ENCODE data around the gene CTPS1.

The CTPS1 gene

GRCh38 chr1:41024953-41025352 lies 45.5 kb downstream of the CTPS1 start:
- Histone ChIP-seq H3K4me3 (replicated peaks; ENCODE audit: insufficient read depth, low read length) (no peak overlapping the region), H3K27ac (replicated peaks) (no peak overlapping the region)
- DNase-seq (ENCODE audit: low read depth in 1 of 2, low spot score in 1 of 2), result no peak

DNA sequence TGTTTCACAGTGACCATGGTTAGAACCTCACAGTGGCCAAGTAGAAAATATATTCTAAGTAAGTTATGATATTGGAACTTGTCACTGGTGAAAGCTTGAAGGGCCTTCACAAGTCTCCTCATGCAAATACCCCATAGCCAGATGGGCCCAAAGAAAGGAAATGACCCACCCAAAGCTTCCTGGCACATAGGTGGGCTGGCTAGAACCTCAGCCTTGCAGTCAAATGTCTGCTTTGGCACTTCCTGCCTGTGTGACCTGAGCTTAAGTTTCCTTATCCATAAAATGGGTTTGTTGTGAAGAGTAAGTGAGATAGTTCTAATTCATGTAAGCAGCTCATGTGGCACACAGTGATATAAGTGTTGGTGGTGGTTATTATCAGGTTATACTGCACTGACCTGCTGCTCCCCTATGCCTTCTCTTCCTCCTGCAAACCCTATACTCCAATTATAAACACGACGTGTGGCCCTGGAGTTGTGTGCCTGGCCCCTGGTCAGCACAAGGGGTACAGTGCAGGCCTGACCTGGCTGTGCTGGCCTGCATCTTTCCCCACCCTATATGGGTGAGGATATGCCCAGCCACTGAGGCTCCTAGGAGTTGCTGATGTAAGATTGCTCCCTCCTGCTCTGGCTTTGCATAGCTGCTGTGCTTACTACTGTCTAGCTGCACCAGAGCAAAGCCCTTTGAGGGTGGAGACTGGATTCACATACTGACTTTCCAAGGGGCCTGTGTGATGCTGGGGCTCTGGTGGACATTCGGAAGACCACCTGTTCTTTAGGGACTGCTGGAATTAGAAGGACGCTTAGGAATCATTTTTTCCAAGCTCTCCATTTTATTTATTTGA lies 46.7 kb downstream of the CTPS1 start:
- Histone ChIP-seq H3K4me3 (replicated peaks; ENCODE audit: insufficient read depth, low read length) (no peak overlapping the region), H3K27ac (replicated peaks) (no peak overlapping the region), H3K27me3 (ENCODE audit: insufficient read depth, poor library complexity, severe bottlenecking) (no peaks in the 10 kb centered on the region)
- no peak for TF ChIP-seq GABPA (IDR thresholded peaks at IDR 0.05; ENCODE audit: low read depth)
- TF ChIP-seq POLR2AphosphoS5 (IDR thresholded peaks at IDR 0.05; ENCODE audit: low read depth), result peak; percentile 65; the same call in 1 of the 2 replicates
- DNase-seq (ENCODE audit: low read depth in 1 of 2, low spot score in 1 of 2), result no peak

More at GRCh38 chr1:41024953-41025352, 45.5 kb downstream of the CTPS1 start:
- H3K27me3 ChIP-seq (ENCODE audit: insufficient read depth, poor library complexity, severe bottlenecking), result no peaks in the 10 kb centered on the region
- TF ChIP-seq, protein P1, sequence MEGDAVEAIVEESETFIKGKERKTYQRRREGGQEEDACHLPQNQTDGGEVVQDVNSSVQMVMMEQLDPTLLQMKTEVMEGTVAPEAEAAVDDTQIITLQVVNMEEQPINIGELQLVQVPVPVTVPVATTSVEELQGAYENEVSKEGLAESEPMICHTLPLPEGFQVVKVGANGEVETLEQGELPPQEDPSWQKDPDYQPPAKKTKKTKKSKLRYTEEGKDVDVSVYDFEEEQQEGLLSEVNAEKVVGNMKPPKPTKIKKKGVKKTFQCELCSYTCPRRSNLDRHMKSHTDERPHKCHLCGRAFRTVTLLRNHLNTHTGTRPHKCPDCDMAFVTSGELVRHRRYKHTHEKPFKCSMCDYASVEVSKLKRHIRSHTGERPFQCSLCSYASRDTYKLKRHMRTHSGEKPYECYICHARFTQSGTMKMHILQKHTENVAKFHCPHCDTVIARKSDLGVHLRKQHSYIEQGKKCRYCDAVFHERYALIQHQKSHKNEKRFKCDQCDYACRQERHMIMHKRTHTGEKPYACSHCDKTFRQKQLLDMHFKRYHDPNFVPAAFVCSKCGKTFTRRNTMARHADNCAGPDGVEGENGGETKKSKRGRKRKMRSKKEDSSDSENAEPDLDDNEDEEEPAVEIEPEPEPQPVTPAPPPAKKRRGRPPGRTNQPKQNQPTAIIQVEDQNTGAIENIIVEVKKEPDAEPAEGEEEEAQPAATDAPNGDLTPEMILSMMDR (IDR thresholded peaks at IDR 0.05; ENCODE audit: insufficient read depth, low read length), result no peak
- TF ChIP-seq GABPA (IDR thresholded peaks at IDR 0.05; ENCODE audit: low read depth), result no peak
- no peak for TF ChIP-seq SPI1 (IDR thresholded peaks at IDR 0.05; ENCODE audit: borderline replicate concordance, low read depth)
- no peak for TF ChIP-seq POLR2AphosphoS5 (IDR thresholded peaks at IDR 0.05; ENCODE audit: low read depth)
- TF ChIP-seq, protein P2, sequence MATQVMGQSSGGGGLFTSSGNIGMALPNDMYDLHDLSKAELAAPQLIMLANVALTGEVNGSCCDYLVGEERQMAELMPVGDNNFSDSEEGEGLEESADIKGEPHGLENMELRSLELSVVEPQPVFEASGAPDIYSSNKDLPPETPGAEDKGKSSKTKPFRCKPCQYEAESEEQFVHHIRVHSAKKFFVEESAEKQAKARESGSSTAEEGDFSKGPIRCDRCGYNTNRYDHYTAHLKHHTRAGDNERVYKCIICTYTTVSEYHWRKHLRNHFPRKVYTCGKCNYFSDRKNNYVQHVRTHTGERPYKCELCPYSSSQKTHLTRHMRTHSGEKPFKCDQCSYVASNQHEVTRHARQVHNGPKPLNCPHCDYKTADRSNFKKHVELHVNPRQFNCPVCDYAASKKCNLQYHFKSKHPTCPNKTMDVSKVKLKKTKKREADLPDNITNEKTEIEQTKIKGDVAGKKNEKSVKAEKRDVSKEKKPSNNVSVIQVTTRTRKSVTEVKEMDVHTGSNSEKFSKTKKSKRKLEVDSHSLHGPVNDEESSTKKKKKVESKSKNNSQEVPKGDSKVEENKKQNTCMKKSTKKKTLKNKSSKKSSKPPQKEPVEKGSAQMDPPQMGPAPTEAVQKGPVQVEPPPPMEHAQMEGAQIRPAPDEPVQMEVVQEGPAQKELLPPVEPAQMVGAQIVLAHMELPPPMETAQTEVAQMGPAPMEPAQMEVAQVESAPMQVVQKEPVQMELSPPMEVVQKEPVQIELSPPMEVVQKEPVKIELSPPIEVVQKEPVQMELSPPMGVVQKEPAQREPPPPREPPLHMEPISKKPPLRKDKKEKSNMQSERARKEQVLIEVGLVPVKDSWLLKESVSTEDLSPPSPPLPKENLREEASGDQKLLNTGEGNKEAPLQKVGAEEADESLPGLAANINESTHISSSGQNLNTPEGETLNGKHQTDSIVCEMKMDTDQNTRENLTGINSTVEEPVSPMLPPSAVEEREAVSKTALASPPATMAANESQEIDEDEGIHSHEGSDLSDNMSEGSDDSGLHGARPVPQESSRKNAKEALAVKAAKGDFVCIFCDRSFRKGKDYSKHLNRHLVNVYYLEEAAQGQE (IDR thresholded peaks at IDR 0.05; ENCODE audit: insufficient replicate concordance, low read depth), result no peak

GRCh38 chr1:41028034-41028642 lies 48.6 kb downstream of the CTPS1 start:
- Histone ChIP-seq H3K27me3 (ENCODE audit: insufficient read depth, poor library complexity, severe bottlenecking) (no peaks in the 10 kb centered on the region), H3K27ac (replicated peaks) (no peak overlapping the region), H3K4me3 (replicated peaks; ENCODE audit: insufficient read depth, low read length) (no peak overlapping the region)
- TF ChIP-seq, protein P1 (IDR thresholded peaks at IDR 0.05; ENCODE audit: insufficient read depth, low read length), result no peak
- TF ChIP-seq SPI1 (IDR thresholded peaks at IDR 0.05; ENCODE audit: borderline replicate concordance, low read depth) (no peak), GABPA (IDR thresholded peaks at IDR 0.05; ENCODE audit: low read depth) (no peak), POLR2AphosphoS5 (IDR thresholded peaks at IDR 0.05; ENCODE audit: low read depth) (no peak)
- TF ChIP-seq, protein P2 (IDR thresholded peaks at IDR 0.05; ENCODE audit: insufficient replicate concordance, low read depth), result no peak
- no peak for DNase-seq (ENCODE audit: low read depth in 1 of 2, low spot score in 1 of 2)

DNA sequence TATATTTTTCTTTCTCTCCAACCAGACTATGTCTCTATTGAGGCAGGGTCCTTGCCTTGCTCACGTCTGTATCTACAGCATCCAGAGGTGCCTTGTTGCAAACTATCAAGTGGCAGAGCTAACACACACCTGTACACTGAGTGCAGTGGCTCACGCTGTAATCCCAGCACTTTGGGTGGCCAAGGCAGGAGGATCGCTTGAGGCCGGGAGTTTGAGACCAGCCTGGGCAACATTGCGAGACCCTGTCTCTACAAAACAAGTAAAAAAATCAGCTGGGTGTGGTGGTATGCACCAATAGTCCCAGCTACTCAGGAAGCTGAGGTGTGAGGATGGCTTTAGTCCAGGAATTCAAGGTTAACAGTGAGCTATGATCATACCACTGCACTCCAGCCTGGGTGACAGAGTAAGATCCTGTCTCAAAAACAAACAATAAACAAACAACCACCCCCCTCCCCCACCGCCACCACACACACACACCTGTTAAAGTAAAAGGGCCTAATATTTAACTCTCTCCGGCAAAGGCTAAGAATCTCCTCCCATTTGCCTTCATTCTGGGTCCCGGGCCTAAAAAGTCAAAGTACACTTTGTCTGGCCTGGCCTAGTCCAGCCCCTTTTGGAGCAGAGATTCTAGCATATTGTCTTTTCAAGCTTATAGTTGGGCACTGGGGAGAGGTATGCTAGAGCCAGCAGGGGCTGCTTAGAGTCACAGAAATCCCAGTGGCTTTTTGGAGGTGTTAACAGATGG lies 51.5 kb downstream of the CTPS1 start:
- no peak overlapping the region for H3K4me3 ChIP-seq (replicated peaks; ENCODE audit: insufficient read depth, low read length)
- no peak for DNase-seq (ENCODE audit: low read depth in 1 of 2, low spot score in 1 of 2)
- TF ChIP-seq, protein P1 (IDR thresholded peaks at IDR 0.05; ENCODE audit: insufficient read depth, low read length), result no peak
- TF ChIP-seq SPI1 (IDR thresholded peaks at IDR 0.05; ENCODE audit: borderline replicate concordance, low read depth), result no peak
- no peak for TF ChIP-seq GABPA (IDR thresholded peaks at IDR 0.05; ENCODE audit: low read depth)
- TF ChIP-seq, protein P2 (IDR thresholded peaks at IDR 0.05; ENCODE audit: insufficient replicate concordance, low read depth), result no peak
- TF ChIP-seq POLR2AphosphoS5 (IDR thresholded peaks at IDR 0.05; ENCODE audit: low read depth), result no peak
- no peak overlapping the region for H3K27ac ChIP-seq (replicated peaks)
- H3K27me3 ChIP-seq (ENCODE audit: insufficient read depth, poor library complexity, severe bottlenecking), result no peaks in the 10 kb centered on the region

All from HL-60 (cell line).